Measurements from ENCODE around the gene TRPV6.

- TF ChIP-seq CTCF (IDR thresholded peaks at IDR 0.05) (no peak), POLR2A (IDR thresholded peaks at IDR 0.05) (no peak), POLR2AphosphoS5 (IDR thresholded peaks at IDR 0.05) (no peak), EP300 (IDR thresholded peaks at IDR 0.05; ENCODE audit: low read depth) (no peak)
Measured at GRCh38 chr7:142868188-142868985, 17.2 kb downstream of the TRPV6 start.
